HepG2 (cell line): ENCODE results near the gene CYP2U1. TPM values are rescaled to one million over a fixed set of nuclear protein-coding genes. Genes with fewer than 3 reads are reported as not detected.

ENCODE experiments used
- ATAC-seq: fragments of 200-7000 bp; cut with Tn5 transposase; 3 replicates; pipeline ENCODE4 v1.9.1; 2020; ENCODE audit warnings: mild to moderate bottlenecking, moderate library complexity
- BruUV-seq: library from RNA; stranded (reverse); fragments of 400-500 nt; replicated peaks from 2 replicates; lab custom pipeline; 2021; lab: Mats Ljungman, UMichigan
- CTCF ChIA-PET: fragments of 300-600 bp; formaldehyde crosslinking; extraction: SDS; loops from one replicate; lab custom pipeline; 2021; ENCODE audit warnings: low total read pairs, inconsistent platforms, low intra/inter-chr PET ratio; lab: Yijun Ruan, JAX
- POLR2A ChIA-PET: fragments of 350-600 bp; sonication (Branson Sonifier 250); formaldehyde crosslinking; loops from one replicate; lab custom pipeline; 2020; ENCODE audit warnings: antibody characterized with exemption, inconsistent platforms; lab: Yijun Ruan, JAX
- DNase-seq: peaks from one replicate; pipeline ENCODE4 v3.0.0-alpha.2; 2015; ENCODE audit warnings: low spot score
- FAIRE-seq: peaks from 3 replicates; lab custom pipeline; 2011; peaks lifted over from hg19 to GRCh38; lab: Jason Lieb, UNC
- H2AFZ ChIP-seq: one replicate; pipeline ENCODE4 v1.6.1; 2011; ENCODE audit warnings: low read length, inconsistent platforms
- H3K27ac ChIP-seq: fragments of 300-600 bp; 3 replicates; pipeline ENCODE4 v1.8.0; 2011; ENCODE audit warnings: mixed run types, mild to moderate bottlenecking, mixed read lengths, low read length, inconsistent platforms; ENCODE audit not compliant: insufficient read depth; ENCODE audit errors: extremely low read length
- H3K27me3 ChIP-seq, 2 experiments: fragments of 200-600 bp in 1 of 2; 2 replicates in 1 of 2; 3 replicates in 1 of 2; pipeline versions ENCODE4 v1.6.0 to v1.8.0; 2011; ENCODE audit warnings: low read length in 2 of 2, mild to moderate bottlenecking in 2 of 2, moderate library complexity in 2 of 2, inconsistent platforms in 1 of 2; ENCODE audit not compliant: insufficient read depth in 2 of 2, control insufficient read depth in 1 of 2
- H3K36me3 ChIP-seq, 2 experiments: fragments of 200-600 bp in 1 of 2; replicated peaks in 1 of 2; 2 replicates in 1 of 2; 3 replicates in 1 of 2; pipeline versions ENCODE4 v1.5.1 to v1.8.0; 2011; ENCODE audit warnings: low read length in 2 of 2, inconsistent platforms in 1 of 2; ENCODE audit not compliant: insufficient read depth in 2 of 2, control insufficient read depth in 1 of 2
- H3K4me1 ChIP-seq: 2 replicates; pipeline ENCODE4 v1.5.1; 2012; ENCODE audit warnings: low read length, inconsistent platforms; ENCODE audit not compliant: insufficient read depth
- H3K4me2 ChIP-seq: 2 replicates; pipeline ENCODE4 v1.6.0; 2011; ENCODE audit warnings: low read depth, low read length, inconsistent platforms
- H3K4me3 ChIP-seq, 3 experiments: fragments of 200-600 bp in 1 of 3; sonication (generic), shearing (Covaris generic) in 1 of 3; replicated peaks in 1 of 3; 2 replicates each; pipeline ENCODE4 v1.5.1; 2011 to 2016; ENCODE audit warnings: low read length in 3 of 3, inconsistent platforms in 2 of 3, low read depth in 2 of 3, mild to moderate bottlenecking in 2 of 3, control low read depth in 1 of 3, mixed read lengths in 1 of 3; ENCODE audit not compliant: insufficient read depth in 1 of 3
- H3K79me2 ChIP-seq: one replicate; pipeline ENCODE4 v1.6.1; 2011; ENCODE audit warnings: low read length, inconsistent platforms; ENCODE audit not compliant: insufficient read depth
- H3K9ac ChIP-seq: 2 replicates; pipeline ENCODE4 v1.6.0; 2011; ENCODE audit warnings: mild to moderate bottlenecking, low read depth, low read length, inconsistent platforms; ENCODE audit not compliant: insufficient read depth
- H3K9me3 ChIP-seq: 2 replicates; pipeline ENCODE4 v1.5.1; 2012; ENCODE audit warnings: mild to moderate bottlenecking, low read length
- H4K20me1 ChIP-seq: 2 replicates; pipeline ENCODE4 v1.6.0; 2011; ENCODE audit warnings: inconsistent platforms, mild to moderate bottlenecking, low read length, moderate library complexity; ENCODE audit not compliant: insufficient read depth
- ESRRA ChIP-seq: sonication (generic); formaldehyde crosslinking; IDR thresholded peaks from 2 replicates; pipeline ENCODE4 v1.5.1; 2020; ENCODE audit warnings: mild to moderate bottlenecking, low read depth, missing genetic modification reagents
- HOXA7 ChIP-seq: sonication (generic); formaldehyde crosslinking; IDR thresholded peaks from 2 replicates; pipeline ENCODE4 v1.8.1; 2022; ENCODE audit warnings: mild to moderate bottlenecking, missing genetic modification reagents, moderate library complexity
- KLF16 ChIP-seq, 2 experiments: sonication (generic) in 1 of 2; formaldehyde crosslinking in 1 of 2; IDR thresholded peaks; 2 replicates each; pipeline versions ENCODE4 v1.6.1 to v1.8.0; 2016 to 2023; ENCODE audit warnings: missing genetic modification reagents in 2 of 2, missing compliant biosample characterization in 1 of 2
- SOX5 ChIP-seq: IDR thresholded peaks from 2 replicates; pipeline ENCODE4 v1.6.1; 2016; ENCODE audit warnings: borderline replicate concordance
- TOPORS ChIP-seq: sonication (generic); formaldehyde crosslinking; IDR thresholded peaks from 2 replicates; pipeline ENCODE4 v1.8.0; 2023; ENCODE audit warnings: mild to moderate bottlenecking, missing genetic modification reagents
- ZFP41 ChIP-seq: sonication (generic); formaldehyde crosslinking; IDR thresholded peaks from 2 replicates; pipeline ENCODE4 v1.4.0; 2020; ENCODE audit warnings: mild to moderate bottlenecking, missing genetic modification reagents, borderline replicate concordance
- ZNF337 ChIP-seq: sonication (generic); formaldehyde crosslinking; IDR thresholded peaks from 2 replicates; pipeline ENCODE4 v1.5.1; 2020; ENCODE audit warnings: missing genetic modification reagents, low read depth, mild to moderate bottlenecking, borderline replicate concordance
- ZNF7 ChIP-seq: IDR thresholded peaks from 2 replicates; pipeline ENCODE4 v1.6.1; 2016; ENCODE audit warnings: missing biosample characterization, missing genetic modification reagents
- WGBS: methylation state at CpG from one replicate; pipeline ENCODE4 v1.1.6; 2017; ENCODE audit warnings: low lambda C conversion rate; 5-methylcytosine and 5-hydroxymethylcytosine counted together
- in situ Hi-C: cut with HindIII; loops from 2 replicates; pipeline ENCODE4 v1.10.0; 2017; ENCODE audit warnings: low pct_unique_long_range_greater_than_20kb; ENCODE audit not compliant: extremely low pct_ligation_motif_present
- intact Hi-C: fragments of 100-400 bp; cut with micrococcal nuclease; formaldehyde crosslinking; loops from one replicate; pipeline ENCODE4 v1.10.0; 2022; ENCODE audit not compliant: unreplicated experiment
- polyA plus RNA-seq, 8 experiments: library from polyadenylated mRNA; depleted of rRNA in 3 of 8; stranded (reverse) in 7 of 8; unstranded in 1 of 8; fragments of >200 nt; fragmentation: Illumina TruSeq in 4 of 8; extraction: Trizol in 4 of 8; gene quantifications; 2 replicates each; pipeline versions ENCODE4 v1.2.1 to v1.2.3, GENCODE V29; 2011 to 2016; ENCODE audit warnings: low read depth in 4 of 8, missing spikeins in 1 of 8, mixed read lengths in 1 of 8; ENCODE audit not compliant: insufficient read depth in 1 of 8
- total RNA-seq, 5 experiments: library from RNA; depleted of rRNA; stranded (reverse); fragments of >200 nt; fragmentation: Illumina TruSeq; extraction: Trizol; gene quantifications; 2 replicates each; pipeline ENCODE4 v1.2.3, GENCODE V29; 2016; ENCODE audit warnings: low read depth in 1 of 5
- TF ChIP-seq, protein P1 (sequence below), 2 experiments: IDR thresholded peaks; 2 replicates each; pipeline ENCODE4 v1.6.1; 2011 to 2012; ENCODE audit warnings: low read length in 2 of 2, borderline replicate concordance in 1 of 2, low read depth in 1 of 2, mild to moderate bottlenecking in 1 of 2, moderate library complexity in 1 of 2
- TF ChIP-seq, protein P2 (sequence below): sonication (generic); formaldehyde crosslinking; IDR thresholded peaks from 2 replicates; pipeline ENCODE4 v1.5.0; 2020; ENCODE audit warnings: mild to moderate bottlenecking, missing genetic modification reagents
- TF ChIP-seq, protein P3 (sequence below): sonication (generic); formaldehyde crosslinking; IDR thresholded peaks from 2 replicates; pipeline ENCODE4 v1.4.0; 2020; ENCODE audit warnings: mild to moderate bottlenecking, missing genetic modification reagents, borderline replicate concordance

Gene CYP2U1
- total and polyA plus RNA-seq, 2 of the 13 experiments (the other 11 are each of a cell fraction or from before 2014, with no cell fraction given): 1.4 to 3.4 TPM

DNA sequence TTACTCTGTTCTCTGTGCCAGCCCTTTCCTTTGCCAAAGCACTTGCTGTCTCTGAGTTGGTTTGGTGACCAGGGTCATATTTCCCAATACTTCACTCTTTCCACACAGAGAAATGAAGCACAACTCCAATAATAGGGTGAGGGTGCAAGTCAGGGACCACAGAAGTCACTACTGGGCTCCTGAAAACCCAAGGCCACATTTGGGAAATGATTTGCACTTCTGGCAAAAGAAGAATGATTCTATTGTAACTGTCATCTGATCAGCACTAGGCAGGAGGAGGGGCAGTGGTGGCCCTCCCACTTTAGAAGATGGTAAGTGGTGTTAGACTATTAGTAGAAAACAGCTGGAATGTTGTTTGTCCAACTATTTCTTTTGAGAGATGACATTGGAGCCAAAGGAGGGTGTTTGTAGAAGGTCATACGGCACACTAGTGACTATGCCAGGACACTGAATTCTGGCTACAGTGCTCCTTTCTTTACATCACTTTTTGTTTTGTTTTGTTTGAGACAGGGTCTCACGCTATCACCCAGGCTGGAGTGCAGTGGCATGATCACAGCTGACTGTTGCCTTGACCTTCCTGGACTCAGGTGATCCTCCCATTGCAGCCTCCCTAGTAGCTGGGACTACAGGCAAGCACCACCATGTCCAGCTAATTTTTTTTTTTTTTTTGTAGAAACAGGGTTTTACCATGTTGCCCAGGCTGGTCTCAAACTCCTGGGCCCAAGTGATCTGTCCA, 47.5 kb downstream of the CYP2U1 start (continued):
- TF ChIP-seq, protein P1, sequence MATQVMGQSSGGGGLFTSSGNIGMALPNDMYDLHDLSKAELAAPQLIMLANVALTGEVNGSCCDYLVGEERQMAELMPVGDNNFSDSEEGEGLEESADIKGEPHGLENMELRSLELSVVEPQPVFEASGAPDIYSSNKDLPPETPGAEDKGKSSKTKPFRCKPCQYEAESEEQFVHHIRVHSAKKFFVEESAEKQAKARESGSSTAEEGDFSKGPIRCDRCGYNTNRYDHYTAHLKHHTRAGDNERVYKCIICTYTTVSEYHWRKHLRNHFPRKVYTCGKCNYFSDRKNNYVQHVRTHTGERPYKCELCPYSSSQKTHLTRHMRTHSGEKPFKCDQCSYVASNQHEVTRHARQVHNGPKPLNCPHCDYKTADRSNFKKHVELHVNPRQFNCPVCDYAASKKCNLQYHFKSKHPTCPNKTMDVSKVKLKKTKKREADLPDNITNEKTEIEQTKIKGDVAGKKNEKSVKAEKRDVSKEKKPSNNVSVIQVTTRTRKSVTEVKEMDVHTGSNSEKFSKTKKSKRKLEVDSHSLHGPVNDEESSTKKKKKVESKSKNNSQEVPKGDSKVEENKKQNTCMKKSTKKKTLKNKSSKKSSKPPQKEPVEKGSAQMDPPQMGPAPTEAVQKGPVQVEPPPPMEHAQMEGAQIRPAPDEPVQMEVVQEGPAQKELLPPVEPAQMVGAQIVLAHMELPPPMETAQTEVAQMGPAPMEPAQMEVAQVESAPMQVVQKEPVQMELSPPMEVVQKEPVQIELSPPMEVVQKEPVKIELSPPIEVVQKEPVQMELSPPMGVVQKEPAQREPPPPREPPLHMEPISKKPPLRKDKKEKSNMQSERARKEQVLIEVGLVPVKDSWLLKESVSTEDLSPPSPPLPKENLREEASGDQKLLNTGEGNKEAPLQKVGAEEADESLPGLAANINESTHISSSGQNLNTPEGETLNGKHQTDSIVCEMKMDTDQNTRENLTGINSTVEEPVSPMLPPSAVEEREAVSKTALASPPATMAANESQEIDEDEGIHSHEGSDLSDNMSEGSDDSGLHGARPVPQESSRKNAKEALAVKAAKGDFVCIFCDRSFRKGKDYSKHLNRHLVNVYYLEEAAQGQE (IDR thresholded peaks at IDR 0.05; ENCODE audit: borderline replicate concordance in 1 of 2, low read depth in 1 of 2, low read length in 2 of 2): no peak
- TF ChIP-seq ZFP41 (CRISPR knock-in tag) (no peak), SOX5 (CRISPR knock-in tag) (peak; percentile 67; the same call in 1 of the 2 replicates)

DNA sequence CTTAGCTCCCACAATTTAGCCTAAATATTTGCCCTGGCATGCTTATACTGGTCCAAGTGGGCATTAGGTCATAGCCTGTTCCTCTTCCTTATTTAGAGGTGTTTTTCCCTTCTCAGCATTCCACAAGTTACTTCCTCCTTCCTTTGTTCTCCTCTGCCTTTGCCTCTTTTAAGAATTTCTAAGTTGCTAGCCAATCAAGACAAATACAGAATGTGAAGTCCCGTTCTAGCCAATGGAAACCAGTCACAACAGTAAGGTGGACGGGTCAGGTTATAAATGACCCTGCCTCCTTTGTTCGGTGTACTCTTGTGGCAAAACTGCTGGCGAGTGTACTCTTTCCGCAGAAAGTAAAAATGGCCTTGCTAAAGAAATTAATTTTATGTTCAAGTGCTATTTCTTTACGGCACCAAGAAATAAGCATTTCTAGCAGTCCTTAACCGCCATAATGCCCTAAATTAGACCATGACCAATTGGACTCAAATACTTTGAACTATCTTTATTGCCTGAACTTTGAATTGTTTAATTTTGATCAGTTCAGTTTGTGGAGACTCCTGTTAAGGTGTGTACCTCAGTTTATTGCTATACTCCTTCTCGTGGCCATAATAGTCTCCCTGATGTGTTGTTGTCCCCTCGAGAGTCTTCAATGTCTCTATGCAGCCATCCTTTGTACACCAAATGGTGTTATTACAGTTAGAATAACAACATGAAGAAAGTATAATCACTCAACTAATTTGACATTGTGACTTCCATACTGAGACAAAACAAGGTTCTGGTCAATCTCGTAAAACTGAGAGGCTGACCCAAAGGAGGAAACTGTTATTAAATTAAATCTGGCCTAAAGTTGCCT, 56.8 kb downstream of the CYP2U1 start:
- FAIRE-seq (no peak), DNase-seq (no peak), ATAC-seq (no peak)
- Histone ChIP-seq H3K27me3 (no peaks in the 10 kb centered on the region), H3K4me1 (peaks cover 38% of the 10 kb centered on the region), H3K4me3 (peak overlapping the region in 2 of 3 experiments; percentile 83 to 89; a peak in 3 of 6 replicates), H4K20me1 (no peaks in the 10 kb centered on the region; the same call in 1 of the 2 replicates), H3K9ac (0 out of 2 replicates have a peak overlapping the region, but pooled peaks have one; percentile 73), H3K27ac (peak overlapping the region; percentile 84), H2AFZ (peak overlapping the region; percentile 71), H3K36me3 (no peaks in the 10 kb centered on the region), H3K9me3 (no peaks in the 10 kb centered on the region), H3K79me2 (peaks cover 30% of the 10 kb centered on the region), H3K4me2 (peak overlapping the region; percentile 94)
- ChIA-PET POLR2A (no interaction called here), CTCF (no interaction called here)
- in situ Hi-C loops (no loop called here), intact Hi-C loops (loop anchor here (2.0 to 10.0 kb wide), 2 partner anchors 57 to 163 kb away; partner anchors contain the start of genes CYP2U1 and SGMS2)
- 82% methylated on average over 10 of the region's 10 CpGs for WGBS
- no TSS peak for BruUV-seq
- TF ChIP-seq HOXA7 (CRISPR knock-in tag) (no peak), ZNF337 (CRISPR knock-in tag) (no peak), TOPORS (CRISPR knock-in tag) (no peak), ESRRA (CRISPR knock-in tag) (no peak), ZNF7 (CRISPR knock-in tag) (no peak), KLF16 (CRISPR knock-in tag; IDR thresholded peaks at IDR 0.05) (no peak)
- TF ChIP-seq, protein P2, sequence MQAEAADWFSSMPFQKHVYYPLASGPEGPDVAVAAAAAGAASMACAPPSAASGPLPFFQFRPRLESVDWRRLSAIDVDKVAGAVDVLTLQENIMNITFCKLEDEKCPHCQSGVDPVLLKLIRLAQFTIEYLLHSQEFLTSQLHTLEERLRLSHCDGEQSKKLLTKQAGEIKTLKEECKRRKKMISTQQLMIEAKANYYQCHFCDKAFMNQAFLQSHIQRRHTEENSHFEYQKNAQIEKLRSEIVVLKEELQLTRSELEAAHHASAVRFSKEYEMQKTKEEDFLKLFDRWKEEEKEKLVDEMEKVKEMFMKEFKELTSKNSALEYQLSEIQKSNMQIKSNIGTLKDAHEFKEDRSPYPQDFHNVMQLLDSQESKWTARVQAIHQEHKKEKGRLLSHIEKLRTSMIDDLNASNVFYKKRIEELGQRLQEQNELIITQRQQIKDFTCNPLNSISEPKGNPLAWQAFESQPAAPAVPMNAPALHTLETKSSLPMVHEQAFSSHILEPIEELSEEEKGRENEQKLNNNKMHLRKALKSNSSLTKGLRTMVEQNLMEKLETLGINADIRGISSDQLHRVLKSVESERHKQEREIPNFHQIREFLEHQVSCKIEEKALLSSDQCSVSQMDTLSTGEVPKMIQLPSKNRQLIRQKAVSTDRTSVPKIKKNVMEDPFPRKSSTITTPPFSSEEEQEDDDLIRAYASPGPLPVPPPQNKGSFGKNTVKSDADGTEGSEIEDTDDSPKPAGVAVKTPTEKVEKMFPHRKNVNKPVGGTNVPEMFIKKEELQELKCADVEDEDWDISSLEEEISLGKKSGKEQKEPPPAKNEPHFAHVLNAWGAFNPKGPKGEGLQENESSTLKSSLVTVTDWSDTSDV (CRISPR knock-in tag): no peak
- TF ChIP-seq, protein P3, sequence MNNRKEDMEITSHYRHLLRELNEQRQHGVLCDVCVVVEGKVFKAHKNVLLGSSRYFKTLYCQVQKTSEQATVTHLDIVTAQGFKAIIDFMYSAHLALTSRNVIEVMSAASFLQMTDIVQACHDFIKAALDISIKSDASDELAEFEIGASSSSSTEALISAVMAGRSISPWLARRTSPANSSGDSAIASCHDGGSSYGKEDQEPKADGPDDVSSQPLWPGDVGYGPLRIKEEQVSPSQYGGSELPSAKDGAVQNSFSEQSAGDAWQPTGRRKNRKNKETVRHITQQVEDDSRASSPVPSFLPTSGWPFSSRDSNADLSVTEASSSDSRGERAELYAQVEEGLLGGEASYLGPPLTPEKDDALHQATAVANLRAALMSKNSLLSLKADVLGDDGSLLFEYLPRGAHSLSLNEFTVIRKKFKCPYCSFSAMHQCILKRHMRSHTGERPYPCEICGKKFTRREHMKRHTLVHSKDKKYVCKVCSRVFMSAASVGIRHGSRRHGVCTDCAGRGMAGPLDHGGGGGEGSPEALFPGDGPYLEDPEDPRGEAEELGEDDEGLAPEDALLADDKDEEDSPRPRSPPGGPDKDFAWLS (CRISPR knock-in tag): no peak
